ENCODE data around the gene INHBC.
"Not testable (repeated sequence)": the region's sequence is repeated elsewhere in the genome, so short reads cannot be mapped to it uniquely, and the experiment has no call there.

The INHBC gene, protein sequence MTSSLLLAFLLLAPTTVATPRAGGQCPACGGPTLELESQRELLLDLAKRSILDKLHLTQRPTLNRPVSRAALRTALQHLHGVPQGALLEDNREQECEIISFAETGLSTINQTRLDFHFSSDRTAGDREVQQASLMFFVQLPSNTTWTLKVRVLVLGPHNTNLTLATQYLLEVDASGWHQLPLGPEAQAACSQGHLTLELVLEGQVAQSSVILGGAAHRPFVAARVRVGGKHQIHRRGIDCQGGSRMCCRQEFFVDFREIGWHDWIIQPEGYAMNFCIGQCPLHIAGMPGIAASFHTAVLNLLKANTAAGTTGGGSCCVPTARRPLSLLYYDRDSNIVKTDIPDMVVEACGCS

DNA sequence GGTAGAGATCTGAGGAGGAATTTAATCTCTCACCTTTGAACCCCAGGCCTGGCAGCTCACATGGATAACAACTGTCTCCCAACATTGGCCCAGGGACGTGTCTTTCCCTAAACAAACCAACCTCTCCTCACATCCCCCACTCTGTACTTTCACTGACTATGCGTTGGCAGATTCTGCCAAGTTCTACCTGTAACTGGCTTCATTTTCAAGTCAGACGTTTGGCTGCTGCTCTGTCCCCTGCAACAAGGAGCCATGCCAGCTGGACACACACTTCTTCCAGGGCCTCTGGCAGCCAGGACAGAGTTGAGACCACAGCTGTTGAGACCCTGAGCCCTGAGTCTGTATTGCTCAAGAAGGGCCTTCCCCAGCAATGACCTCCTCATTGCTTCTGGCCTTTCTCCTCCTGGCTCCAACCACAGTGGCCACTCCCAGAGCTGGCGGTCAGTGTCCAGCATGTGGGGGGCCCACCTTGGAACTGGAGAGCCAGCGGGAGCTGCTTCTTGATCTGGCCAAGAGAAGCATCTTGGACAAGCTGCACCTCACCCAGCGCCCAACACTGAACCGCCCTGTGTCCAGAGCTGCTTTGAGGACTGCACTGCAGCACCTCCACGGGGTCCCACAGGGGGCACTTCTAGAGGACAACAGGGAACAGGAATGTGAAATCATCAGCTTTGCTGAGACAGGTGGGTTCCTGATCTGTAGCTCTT lies at the start of gene INHBC:
TSS of gene INHBC (plus strand) at position 268 of the 707 bp plus-strand sequence. CDS start at position 371, 103 bp downstream.
- no peak for DNase-seq

DNA sequence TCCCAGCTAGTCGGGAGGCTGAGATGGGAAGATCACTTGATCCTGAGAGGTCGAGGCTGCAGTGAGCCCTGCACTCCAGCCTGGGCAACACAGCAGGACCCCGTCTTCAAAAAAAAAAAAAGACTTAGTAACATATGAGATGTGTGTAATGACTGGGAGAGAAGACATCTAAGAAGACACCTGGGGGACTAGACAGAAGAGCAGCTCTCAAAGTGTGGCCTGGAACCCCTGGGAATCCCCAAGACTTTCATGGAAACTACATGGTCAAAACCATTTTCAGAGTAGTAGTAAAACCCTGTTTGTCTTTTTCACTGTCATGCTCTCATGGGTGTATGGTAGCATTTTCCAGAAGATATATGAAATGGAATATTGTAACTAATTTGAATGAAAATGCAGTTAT lies 49.0 kb upstream of the INHBC start:
- no peak for DNase-seq

DNA sequence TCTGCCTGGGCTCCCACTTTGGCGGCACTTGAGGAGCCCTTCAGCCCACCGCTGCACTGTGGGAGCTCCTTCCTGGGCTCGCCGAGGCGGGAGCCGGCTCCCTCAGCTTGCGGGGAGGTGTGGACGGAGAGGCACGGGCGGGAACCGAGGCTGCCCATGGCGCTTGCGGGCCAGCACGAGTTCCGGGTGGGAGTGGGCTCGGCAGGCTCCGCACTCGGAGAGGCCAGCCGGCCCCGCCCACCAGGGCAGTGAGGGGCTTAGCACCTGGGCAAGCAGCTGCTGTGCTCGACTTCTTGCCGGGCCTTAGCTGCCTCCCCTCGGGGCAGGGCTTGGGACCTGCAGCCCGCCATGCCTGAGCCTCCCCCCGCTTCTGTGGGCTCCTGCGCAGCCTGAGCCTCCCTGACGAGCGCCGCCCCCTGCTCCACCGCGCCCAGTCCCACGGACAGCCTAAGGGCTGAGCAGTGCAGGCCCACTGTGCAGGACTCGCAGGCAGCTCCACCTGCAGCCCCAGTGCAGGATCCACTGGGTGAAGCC lies 48.3 kb upstream of the INHBC start:
- no peak for DNase-seq

DNA sequence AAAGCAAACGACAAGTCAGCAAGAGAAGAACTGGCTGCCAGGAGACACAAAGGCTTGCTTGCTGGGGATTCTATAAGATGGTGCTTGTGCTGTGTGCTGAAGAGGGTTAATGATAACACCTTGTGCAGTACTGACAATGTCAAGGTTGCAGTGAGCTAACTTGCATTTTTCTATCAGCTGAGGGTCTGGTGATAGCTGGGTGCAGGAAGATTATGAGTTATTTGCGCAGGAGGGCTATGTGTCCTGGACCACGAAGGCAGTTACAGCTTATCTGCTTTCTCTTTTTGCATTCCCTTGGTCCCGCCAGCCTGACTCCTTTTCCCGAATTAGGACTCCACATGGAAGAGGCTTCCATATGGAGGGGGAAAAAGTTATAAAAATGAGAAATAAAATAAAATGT lies 46.2 kb upstream of the INHBC start:
- no peak for DNase-seq

DNA sequence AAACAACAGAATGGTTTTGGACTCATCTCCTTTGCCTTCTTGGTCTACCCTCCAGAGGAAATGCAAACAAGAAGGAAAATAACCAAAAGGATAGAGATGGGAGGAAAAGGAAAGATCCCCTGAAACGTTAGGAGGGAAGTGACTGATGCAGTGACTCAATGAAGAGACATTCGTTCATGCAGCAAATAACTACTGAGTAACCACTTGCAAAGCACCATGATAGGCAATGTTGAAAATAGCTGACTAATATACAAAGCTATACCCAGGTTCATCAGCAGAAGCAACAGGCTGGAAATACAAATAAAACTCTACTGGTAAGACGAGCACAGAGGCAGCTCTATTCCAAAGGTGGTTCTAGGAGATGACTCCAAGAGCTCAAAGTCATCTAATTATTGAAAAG lies 45.6 kb upstream of the INHBC start:
- no peak for DNase-seq

DNA sequence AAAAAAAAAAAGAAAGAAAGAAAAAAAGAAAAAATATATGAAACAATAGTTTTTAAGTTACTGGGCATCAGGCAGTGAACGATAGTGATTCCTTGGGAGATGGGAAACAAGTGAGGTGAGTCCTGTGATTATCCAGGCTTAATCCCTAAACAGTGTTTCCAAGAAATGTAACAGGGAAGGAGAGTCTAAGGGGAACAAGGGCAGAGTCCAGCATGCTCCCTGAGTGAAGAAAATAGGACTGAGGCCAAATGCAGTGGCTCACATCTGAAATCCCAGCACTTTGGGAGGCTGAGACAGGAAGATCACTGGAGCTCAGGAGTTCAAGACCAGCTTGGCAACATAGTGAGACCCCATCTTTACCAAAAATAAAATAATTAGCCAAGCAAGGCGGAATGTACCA lies 44.4 kb upstream of the INHBC start:
- DNase-seq: no peak

DNA sequence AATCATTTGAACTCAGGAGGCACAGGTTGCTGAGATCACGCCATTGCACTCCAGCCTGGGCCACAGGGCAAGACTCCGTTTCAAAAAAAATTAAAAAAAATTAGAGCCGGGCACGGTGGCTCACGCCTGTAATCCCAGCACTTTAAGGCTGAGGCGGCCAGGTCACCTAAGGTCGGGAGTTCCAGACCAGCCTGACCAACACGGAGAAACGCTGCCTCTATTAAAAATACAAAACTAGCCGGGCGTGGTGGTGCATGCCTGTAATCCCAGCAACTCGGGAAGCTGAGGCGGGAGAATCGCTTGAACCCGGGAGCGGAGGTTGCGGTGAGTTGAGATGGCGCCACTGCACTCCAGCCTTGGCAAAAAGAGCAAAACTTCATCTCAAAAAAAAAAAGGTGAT lies 39.5 kb upstream of the INHBC start:
- no peak for DNase-seq

DNA sequence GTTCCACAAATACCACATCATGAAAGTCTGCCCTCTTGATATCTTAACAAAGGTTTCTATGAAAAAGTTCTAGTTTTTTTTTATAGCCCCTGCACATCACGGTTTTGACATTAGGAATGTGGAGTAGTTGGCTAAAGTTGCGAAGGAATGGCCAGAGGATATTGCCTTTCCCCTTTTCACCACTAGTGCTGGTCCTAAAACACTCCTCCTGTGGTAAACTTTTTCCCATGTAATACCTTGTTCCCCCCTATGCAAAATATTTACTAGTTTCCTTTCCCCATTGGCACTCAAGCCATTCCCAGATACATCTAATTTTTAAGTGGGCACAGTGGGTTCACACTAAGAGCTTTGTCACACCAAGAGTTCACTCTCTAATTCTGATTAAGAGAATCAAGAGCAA lies 37.1 kb upstream of the INHBC start:
- no peak for DNase-seq

DNA sequence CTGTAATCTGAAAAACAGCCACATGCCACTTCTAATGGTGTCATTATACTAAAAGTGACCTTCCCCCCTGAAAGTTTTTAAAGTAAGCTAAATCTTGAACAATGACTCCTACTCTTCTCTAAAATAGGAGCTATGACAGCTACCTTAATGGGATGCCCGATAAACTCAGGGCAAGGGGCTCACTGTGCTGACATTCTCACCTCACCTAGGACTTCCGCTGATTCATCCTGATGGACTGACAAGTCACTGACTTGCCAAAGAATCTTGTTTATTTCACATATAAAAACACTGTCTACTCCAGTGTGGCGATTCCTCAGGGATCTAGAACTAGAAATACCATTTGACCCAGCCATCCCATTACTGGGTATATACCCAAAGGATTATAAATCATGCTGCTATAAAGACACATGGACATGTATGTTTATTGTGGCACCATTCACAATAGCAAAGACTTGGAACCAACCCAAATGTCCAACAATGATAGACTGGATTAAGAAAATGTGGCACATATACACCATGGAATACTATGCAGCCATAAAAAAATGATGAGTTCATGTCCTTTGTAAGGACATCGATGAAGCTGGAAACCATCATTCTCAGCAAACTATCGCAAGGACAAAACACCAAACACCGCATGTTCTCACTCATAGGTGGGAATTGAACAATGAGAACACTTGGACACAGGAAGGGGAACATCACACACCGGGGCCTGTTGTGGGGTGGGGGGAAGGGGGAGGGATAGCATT lies 34.7 kb upstream of the INHBC start:
- not testable (repeated sequence) for DNase-seq

DNA sequence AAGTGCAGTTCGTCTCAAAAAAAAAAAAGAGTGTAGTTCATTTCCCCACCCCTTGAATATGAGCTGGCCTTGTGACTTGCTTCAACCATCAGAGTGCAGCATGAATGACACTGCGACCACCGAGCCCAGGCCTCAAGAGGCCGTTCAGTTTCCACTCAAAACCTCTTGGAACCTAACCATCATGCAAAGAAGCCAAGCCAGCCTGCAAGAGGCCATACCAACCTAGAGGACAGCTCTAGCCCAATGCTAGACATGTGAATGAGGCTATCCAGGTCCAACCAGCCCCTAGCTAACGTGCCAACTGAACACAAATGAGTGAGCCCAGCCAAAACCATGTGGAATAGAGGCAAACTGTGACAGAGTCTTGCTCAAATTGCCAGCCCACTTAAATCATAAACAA lies 33.4 kb upstream of the INHBC start:
- DNase-seq: no peak

DNA sequence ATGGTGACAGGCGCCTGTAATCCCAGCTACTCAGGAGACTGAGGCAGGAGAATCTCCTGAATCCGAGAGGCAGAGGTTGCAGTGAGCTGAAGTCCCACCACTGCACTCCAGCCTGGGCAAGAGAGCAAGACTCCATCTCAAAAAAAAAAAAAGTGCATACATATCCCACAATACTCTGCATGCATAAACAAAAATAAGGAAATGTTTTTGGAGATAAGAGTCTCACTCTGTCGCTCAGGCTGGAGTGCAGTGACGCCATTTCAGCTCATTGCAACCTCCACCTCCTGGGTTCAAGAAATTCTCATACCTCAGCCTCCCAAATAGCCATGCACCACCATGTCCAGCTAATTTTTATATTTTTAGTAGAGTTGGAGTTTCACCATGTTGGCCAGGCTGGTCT lies 32.4 kb upstream of the INHBC start:
- not testable (repeated sequence) for DNase-seq

DNA sequence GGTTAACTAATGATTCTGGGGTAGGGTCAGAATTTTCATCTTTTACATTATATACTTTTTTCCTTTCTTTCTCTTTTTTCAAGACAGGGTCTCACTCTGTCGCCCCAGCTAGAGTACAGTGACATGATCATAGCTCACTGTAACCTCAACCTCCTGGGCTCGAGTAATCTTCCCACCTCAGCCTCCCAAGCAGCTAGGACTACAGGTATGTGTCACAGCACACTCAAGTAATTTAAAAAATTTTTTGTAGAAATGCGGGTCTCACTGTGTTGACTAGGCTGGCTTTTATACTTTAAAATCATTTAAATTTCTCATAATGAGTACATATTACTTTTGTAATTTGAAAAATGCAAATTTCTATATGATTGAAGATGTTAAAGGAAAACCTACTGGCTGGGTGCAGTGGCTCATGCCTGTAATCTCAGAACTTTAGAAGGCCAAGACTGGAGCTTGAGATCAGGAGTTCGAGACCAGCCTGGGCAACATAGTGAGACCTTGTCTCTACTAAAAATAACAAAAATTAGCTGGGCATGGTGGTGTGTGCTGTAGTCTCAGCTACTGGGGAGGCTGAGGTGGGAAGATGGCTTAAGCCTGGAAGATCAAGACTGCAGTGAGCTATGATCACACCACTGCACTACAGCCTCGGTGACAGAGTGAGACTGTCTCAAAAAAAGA lies 29.5 kb upstream of the INHBC start:
- DNase-seq: no peak

DNA sequence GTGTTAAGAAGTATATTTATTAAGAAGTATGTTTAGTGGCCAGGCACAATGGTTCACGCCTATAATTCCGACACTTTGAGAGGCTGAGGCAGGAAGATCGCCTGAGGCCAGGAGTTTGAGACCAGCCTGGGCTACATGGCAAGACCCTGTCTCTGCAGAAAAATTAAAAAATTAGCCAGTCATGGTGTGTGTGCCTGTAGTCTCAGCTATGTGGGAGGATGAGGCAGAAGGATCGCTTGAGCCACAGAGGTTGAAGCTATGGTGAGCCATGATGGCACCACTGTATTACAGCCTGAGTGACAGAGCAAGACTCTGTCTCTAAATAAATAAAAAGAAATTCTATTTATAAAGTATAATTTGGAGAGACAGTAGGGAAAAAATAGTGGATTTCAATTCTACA lies 24.1 kb upstream of the INHBC start:
- no peak for DNase-seq

DNA sequence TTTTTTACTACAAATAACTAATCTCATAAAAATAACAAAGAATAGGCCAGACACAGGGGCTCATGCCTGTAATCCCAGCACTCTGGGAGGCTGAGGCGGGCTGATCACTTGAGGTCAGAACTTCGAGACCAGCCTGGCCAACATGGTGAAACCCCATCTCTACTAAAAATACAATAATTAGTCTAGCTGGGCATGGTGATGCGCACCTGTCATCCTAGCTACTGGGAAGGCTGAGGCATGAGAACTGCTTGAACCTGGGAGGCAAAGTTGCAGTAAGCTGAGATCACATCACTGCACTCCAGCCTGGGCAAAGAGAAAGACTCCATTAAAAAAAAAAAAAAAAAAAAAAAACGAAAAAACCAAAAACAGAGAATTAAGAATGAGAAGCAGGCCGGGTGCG lies 20.4 kb upstream of the INHBC start:
- DNase-seq: not testable (repeated sequence)

DNA sequence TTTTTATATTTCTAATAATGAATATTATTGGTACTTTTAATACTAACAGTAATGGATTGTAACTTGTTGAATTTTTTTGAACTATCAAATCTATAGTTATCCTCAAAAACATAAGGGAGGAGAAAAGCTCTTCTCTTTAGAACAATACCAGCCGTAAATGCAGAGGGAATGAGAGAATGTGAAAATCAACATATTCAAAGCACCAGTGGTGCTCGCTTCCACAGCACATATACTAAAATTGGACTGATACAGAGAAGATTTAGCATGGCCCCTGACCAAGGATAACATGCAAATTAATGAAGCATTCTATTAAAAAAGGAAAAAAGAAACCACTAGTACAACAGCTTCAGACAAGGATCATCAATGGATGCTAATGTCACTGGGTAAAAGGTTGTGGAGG lies 19.5 kb upstream of the INHBC start:
- no peak for DNase-seq

DNA sequence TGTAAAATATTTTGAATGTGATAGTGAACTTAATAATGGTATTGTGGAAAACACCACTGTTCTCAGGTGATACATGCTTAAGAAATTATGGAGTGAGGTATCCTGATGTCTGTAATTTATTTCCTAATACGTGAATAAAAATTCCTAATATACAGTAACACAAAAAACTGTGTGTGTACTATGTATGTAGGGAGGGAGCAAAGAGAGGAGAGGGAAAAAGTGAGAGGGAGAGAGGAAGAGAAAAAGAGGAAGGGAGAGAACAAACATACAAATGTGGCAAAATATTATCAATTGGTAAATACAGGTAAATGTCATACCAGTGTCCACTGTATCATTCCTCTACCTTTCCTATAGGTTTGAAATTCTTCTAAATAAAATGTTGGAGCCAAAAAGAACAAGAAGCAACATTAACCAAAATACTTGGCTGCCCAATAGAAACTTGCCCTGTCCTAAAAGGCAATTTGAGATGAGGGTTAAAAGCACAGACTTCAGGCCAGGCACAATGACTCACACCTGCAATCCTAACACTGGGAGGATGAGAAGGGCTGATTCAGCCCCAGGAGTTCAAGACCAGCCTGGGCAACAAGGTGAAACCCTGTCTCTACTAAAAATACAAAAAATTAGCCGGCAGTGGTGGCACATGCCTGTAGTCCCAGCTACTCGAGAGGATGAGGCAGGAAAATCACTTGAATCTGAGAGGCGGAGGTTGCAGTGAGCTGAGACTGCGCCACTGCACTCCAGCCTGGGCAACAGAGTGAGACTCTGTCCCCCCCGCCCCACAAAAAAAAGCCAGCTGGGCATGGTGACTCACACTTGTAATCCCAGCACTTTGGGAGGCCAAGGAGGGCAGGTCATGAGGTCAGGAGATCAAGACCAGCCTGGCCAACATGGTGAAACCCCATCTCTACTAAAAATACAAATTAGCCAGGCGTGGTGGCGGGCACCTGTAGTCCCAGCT lies 18.3 kb upstream of the INHBC start:
- no peak for DNase-seq

DNA sequence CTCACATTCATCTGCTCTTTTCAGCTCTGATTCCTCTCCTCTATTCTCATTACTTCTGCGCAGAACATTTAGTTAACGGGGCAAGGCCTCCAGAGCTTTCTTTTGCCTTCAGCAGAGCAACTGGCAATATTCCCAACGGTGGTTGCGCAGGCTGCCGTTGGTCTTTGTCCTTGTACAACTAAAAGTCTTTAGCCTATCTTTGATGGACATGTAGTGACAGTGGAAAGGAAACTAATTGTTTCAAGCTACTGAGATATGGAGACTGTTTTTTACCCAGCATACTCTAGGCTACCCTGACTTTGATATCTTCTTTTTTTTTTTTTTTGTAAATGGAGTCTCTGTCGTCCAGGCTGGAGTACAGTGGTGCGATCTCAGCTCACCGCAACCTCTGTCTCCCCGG lies 16.3 kb upstream of the INHBC start:
- DNase-seq: no peak

DNA sequence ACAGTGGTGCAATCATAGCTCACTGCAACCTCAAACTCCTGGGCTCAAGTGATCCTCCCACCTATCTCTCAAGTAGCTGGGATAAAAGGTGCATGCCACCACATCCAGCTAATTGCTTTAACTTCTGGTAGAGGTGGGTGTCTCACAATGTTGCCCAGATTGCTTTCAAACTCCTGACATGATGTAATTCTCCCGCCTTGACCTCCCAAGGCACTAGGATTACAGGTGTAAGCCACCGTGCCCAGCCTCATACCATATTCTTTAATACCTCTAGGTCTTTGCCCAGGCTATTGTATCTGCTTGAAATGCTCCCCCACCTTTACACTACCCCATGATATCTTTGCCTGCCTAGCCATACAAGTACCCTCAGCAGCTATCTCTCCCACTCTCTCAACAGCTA lies 15.1 kb upstream of the INHBC start:
- DNase-seq: no peak

DNA sequence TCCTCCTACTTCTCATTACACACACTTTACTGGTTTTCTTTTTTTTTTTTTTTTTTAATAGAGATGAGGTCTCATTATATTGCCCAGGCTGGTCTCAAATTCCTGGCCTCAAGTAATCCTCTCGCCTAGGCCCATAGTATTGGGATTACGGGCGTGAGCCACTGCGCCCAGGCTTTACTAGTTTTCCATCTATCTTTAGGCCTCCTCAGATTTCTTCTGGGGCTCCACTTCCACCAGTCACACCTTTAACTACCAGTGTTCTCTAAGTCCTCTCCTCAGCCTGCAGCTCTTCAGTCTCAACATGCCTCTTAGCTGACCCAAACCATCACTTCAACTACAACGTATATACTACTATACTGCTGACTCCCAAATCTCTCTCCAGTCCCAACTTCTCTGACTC lies 14.1 kb upstream of the INHBC start:
- no peak for DNase-seq

DNA sequence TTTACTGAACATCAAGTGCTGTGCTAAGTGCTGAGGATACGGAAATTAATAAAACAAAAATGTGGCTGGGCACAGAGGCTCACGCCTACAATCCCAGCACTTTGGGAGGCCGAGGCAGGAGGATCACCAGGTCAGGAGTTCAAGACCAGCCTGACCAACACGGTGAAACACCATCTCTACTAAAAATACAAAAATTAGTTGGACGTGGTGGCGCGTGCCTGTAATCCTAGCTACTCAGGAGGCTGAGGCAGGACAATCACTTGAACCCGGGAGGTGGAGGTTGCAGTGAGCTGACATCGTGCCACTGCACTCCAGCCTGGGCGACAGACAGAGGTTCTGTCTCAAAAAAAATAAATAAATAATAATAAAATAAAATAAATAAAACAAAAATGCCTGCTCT lies 7.6 kb upstream of the INHBC start:
- DNase-seq: not testable (repeated sequence)

DNA sequence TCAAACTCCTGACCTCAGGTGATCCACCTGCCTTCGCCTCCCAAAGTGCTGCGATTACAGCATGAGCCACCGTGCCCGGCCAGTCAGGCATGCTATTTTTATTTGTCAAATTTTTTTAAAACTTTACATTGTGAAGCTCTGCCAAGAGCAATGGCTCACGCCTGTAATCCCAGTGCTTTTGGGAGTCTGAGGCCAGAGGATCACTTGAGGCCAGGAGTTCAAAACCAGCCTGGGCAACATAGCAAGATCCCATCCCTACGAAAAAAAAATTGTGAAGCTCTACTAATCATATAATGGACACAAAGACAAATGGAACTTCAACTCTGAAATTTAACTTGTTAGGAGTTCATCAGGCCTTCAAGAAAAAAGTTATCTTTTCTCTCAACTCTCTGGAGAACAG lies 5.6 kb upstream of the INHBC start:
- DNase-seq: no peak
